ENCODE results near the gene ARVCF. TPM values are rescaled to one million over a fixed set of nuclear protein-coding genes. Genes with fewer than 3 reads are reported as not detected.

The ARVCF gene
- total and polyA plus RNA-seq, 9 of the 15 experiments (the other 6 are each of a cell fraction or from before 2014, with no cell fraction given) = 0.03 to 97.4 (median 15.6) TPM

GRCh38 chr22:20020533-20021195, 4.0 kb upstream of the ARVCF start, which contains the start of gene TANGO2 (continued):
- TF ChIP-seq ZNF696 (CRISPR knock-in tag; conservative IDR thresholded peaks at IDR 0.05) (no peak), ZBTB17 (CRISPR knock-in tag; IDR thresholded peaks at IDR 0.05) (peak; percentile 86; the same call in 1 of the 2 replicates), EGR1 (conservative IDR thresholded peaks at IDR 0.05) (no peak), ZNF79 (CRISPR knock-in tag; IDR thresholded peaks at IDR 0.05; ENCODE audit: low read depth) (no peak), KHSRP (IDR thresholded peaks at IDR 0.05) (no peak), HMGN3 (IDR thresholded peaks at IDR 0.05; ENCODE audit: borderline replicate concordance, extremely low read depth, insufficient read length, low read depth, low read length) (no peak), NRF1 (conservative IDR thresholded peaks at IDR 0.05 in 1 of 2, IDR thresholded peaks at IDR 0.05 in 1 of 2) (no peak), CBFA2T2 (conservative IDR thresholded peaks at IDR 0.05) (no peak), BDP1 (IDR thresholded peaks at IDR 0.05; ENCODE audit: insufficient read depth, insufficient read length) (no peak), BRCA1 (IDR thresholded peaks at IDR 0.05) (no peak), BRCA1 (CRISPR knock-in tag; IDR thresholded peaks at IDR 0.05) (no peak), BACH1 (tag; IDR thresholded peaks at IDR 0.05) (no peak), MTF1 (CRISPR knock-in tag; IDR thresholded peaks at IDR 0.05; ENCODE audit: borderline replicate concordance) (no peak), DIDO1 (tag; IDR thresholded peaks at IDR 0.05; ENCODE audit: low read depth) (no peak), TSHZ1 (CRISPR knock-in tag; IDR thresholded peaks at IDR 0.05) (no peak), MTA3 (IDR thresholded peaks at IDR 0.05; ENCODE audit: borderline replicate concordance) (no peak), GTF2E2 (tag; IDR thresholded peaks at IDR 0.05) (no peak), KDM4B (IDR thresholded peaks at IDR 0.05; ENCODE audit: borderline replicate concordance in 2 of 2, low read depth in 1 of 2) (no peak), STAT6 (CRISPR knock-in tag; IDR thresholded peaks at IDR 0.05) (peak; percentile 28; the same call in 1 of the 2 replicates), ETV6 (IDR thresholded peaks at IDR 0.05; ENCODE audit: borderline replicate concordance in 1 of 2, low read depth in 2 of 2, low read length in 1 of 2) (no peak), ETV6 (CRISPR knock-in tag; IDR thresholded peaks at IDR 0.05; ENCODE audit: borderline replicate concordance) (no peak), RHOXF2B (CRISPR knock-in tag; conservative IDR thresholded peaks at IDR 0.05) (peak; percentile 84; the same call in 1 of the 2 replicates), HMG20A (CRISPR knock-in tag; conservative IDR thresholded peaks at IDR 0.05) (no peak), ETS2 (tag; IDR thresholded peaks at IDR 0.05; ENCODE audit: borderline replicate concordance, poor library complexity, severe bottlenecking) (peak; percentile 78)

Measured in K562 (cell line).